K562 (cell line): ENCODE measurements around the gene IDH3G. TPM values are rescaled to one million over a fixed set of nuclear protein-coding genes. Genes with fewer than 3 reads are reported as not detected.

Experiments used
- CBFA2T3 ChIP-seq: fragments of 450-650 bp; IDR thresholded peaks from 2 replicates; pipeline ENCODE4 v1.6.1; 2017
- CBX2 ChIP-seq: fragments of 200-600 bp; sonication (generic); IDR thresholded peaks from one replicate; pipeline ENCODE4 v1.6.1; 2012; ENCODE audit warnings: mild to moderate bottlenecking, low read length, inconsistent platforms; ENCODE audit not compliant: insufficient read depth, poor library complexity, severe bottlenecking
- CREM ChIP-seq: IDR thresholded peaks from 2 replicates; pipeline ENCODE4 v1.6.1; 2014; ENCODE audit warnings: antibody characterized with exemption, low read depth
- DPF2 ChIP-seq: fragments of 450-650 bp; IDR thresholded peaks from 2 replicates; pipeline ENCODE4 v1.6.1; 2016
- FOXA1 ChIP-seq: fragments of 450-650 bp; IDR thresholded peaks from 2 replicates; pipeline ENCODE4 v1.6.1; 2016; ENCODE audit warnings: mild to moderate bottlenecking, borderline replicate concordance
- GABPB2 ChIP-seq: fragments of 250-450 bp; sonication (Bioruptor Pico); conservative IDR thresholded peaks from 2 replicates; pipeline ENCODE4 v1.5.1; 2021; ENCODE audit warnings: mild to moderate bottlenecking
- MTA1 ChIP-seq: fragments of 450-650 bp; IDR thresholded peaks from 2 replicates; pipeline ENCODE4 v1.6.1; 2017; ENCODE audit warnings: borderline replicate concordance
- RFX5 ChIP-seq: IDR thresholded peaks from 2 replicates; pipeline ENCODE4 v1.6.1; 2011; ENCODE audit warnings: low read depth, mild to moderate bottlenecking, improper control_type of control experiment, low read length
- TBL1XR1 ChIP-seq, 2 experiments: IDR thresholded peaks; 2 replicates each; pipeline ENCODE4 v1.6.1; 2012; ENCODE audit warnings: improper control_type of control experiment in 2 of 2, low read length in 2 of 2, mild to moderate bottlenecking in 1 of 2
- TCF7 ChIP-seq: sonication (generic); IDR thresholded peaks from 2 replicates; pipeline ENCODE4 v1.6.1; 2016; ENCODE audit warnings: antibody characterized with exemption, borderline replicate concordance
- ZNF146 ChIP-seq: IDR thresholded peaks from one replicate; pipeline ENCODE4 v1.6.1; 2018; ENCODE audit warnings: missing compliant biosample characterization; ENCODE audit not compliant: unreplicated experiment
- ZNF354B ChIP-seq: fragments of 250-450 bp; sonication (Bioruptor Pico); IDR thresholded peaks from 2 replicates; pipeline ENCODE4 v1.4.0; 2020
- polyA plus RNA-seq, 8 experiments: library from polyadenylated mRNA; depleted of rRNA in 4 of 8; stranded (reverse) in 5 of 8; unstranded in 3 of 8; fragments of >200 nt; fragmentation: Nextera tagmentation in 2 of 8; fragmentation: Illumina TruSeq in 1 of 8; extraction: Ambion mirVana in 2 of 8; extraction: Trizol in 1 of 8; gene quantifications; 2 replicates each; pipeline versions ENCODE4 v1.2.1 to v1.2.3, GENCODE V29; 2011 to 2014; ENCODE audit warnings: inconsistent platforms in 1 of 8, missing spikeins in 1 of 8
- total RNA-seq, 7 experiments: library from RNA; depleted of rRNA in 6 of 7; stranded (reverse); fragments of >200 nt in 6 of 7; fragmentation: Illumina TruSeq in 2 of 7; extraction: Trizol in 2 of 7; gene quantifications; 2 replicates each; pipeline versions ENCODE4 v1.2.1 to v1.2.3, GENCODE V29; 2011 to 2021; ENCODE audit warnings: low replicate concordance in 1 of 7
- TF ChIP-seq, protein P1 (sequence below): conservative IDR thresholded peaks from 2 replicates; pipeline ENCODE4 v1.6.1; 2011; ENCODE audit warnings: low read depth, mild to moderate bottlenecking, low read length; ENCODE audit not compliant: control insufficient read depth
- TF ChIP-seq, protein P2 (sequence below): fragments of 450-650 bp; conservative IDR thresholded peaks from 2 replicates; pipeline ENCODE4 v1.6.1; 2016; ENCODE audit warnings: missing genetic modification characterization, low read depth, mild to moderate bottlenecking, control low read depth, missing compliant biosample characterization
- TF ChIP-seq, protein P3 (sequence below): sonication (generic); formaldehyde crosslinking; IDR thresholded peaks from 2 replicates; pipeline ENCODE4 v1.8.1; 2022; ENCODE audit warnings: missing genetic modification reagents
- TF ChIP-seq, protein P4 (sequence below): fragments of 450-650 bp; IDR thresholded peaks from 2 replicates; pipeline ENCODE4 v1.6.1; 2016; ENCODE audit warnings: low read depth

Gene IDH3G
- total and polyA plus RNA-seq, 9 of the 15 experiments (the other 6 are each of a cell fraction or from before 2014, with no cell fraction given): 24.3 to 72.5 (median 37.9) TPM

DNA sequence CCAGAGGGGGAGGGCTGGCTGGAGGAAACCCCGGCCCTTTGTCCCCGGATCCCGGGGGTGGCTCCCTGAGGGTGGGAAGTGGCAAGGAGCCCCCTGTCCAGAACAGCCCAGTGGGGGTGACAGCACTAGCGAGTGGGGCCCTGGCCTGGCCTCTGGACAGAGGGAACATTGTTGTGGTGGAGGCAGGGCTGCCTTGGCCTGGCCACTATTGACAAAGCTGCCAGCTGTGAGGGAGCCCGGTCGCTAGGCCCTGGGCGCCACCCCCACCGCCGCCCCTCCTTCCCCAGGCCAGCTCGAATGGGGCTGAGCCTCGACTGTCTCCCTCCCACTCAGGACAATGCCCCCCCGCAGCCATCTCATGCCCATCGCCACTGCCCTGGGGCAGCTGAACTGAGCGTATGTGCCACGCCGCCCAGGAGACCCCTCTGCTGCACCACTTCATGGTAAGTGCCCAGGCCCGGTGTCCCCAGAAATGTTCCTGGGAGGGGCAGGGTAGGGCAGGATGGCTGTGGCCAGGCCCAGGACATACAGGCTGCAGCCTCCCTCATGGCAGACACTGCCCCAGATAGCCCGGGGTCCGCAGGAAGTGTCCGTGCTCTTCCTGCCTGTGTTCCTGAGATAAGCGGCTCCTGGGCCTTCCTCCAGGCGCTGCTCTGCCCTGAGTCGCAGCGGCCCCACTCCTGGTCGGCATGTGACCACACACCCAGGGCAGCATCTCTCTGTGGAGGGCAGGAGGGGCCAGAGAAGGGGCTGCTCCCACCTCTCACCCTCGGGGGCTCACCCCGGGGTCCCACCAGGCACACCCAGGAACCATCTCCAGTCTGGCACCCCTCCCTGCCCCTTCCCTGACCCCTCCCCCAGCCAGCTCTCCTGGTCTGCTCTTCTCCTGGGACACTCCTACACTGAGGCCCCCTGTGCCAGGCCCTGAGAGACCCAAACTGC is 28.8 kb downstream of the IDH3G start (continued):
- TF ChIP-seq, protein P1, sequence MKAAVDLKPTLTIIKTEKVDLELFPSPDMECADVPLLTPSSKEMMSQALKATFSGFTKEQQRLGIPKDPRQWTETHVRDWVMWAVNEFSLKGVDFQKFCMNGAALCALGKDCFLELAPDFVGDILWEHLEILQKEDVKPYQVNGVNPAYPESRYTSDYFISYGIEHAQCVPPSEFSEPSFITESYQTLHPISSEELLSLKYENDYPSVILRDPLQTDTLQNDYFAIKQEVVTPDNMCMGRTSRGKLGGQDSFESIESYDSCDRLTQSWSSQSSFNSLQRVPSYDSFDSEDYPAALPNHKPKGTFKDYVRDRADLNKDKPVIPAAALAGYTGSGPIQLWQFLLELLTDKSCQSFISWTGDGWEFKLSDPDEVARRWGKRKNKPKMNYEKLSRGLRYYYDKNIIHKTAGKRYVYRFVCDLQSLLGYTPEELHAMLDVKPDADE: peak; percentile 81
- TF ChIP-seq CBFA2T3: peak; percentile 94
- TF ChIP-seq ZNF146 (CRISPR knock-in tag): no peak
- peak; percentile 81 for TF ChIP-seq DPF2
- TF ChIP-seq ZNF354B (CRISPR knock-in tag): no peak
- TF ChIP-seq TCF7: no peak
- no peak for TF ChIP-seq GABPB2 (CRISPR knock-in tag)
- no peak for TF ChIP-seq CBX2
- TF ChIP-seq TBL1XR1 (IDR thresholded peaks at IDR 0.05; ENCODE audit: low read length in 2 of 2): 0 out of 4 replicates have a peak, but pooled peaks of 1 of the 2 experiments have one; percentile 33
- TF ChIP-seq MTA1: no peak
- TF ChIP-seq, protein P2, sequence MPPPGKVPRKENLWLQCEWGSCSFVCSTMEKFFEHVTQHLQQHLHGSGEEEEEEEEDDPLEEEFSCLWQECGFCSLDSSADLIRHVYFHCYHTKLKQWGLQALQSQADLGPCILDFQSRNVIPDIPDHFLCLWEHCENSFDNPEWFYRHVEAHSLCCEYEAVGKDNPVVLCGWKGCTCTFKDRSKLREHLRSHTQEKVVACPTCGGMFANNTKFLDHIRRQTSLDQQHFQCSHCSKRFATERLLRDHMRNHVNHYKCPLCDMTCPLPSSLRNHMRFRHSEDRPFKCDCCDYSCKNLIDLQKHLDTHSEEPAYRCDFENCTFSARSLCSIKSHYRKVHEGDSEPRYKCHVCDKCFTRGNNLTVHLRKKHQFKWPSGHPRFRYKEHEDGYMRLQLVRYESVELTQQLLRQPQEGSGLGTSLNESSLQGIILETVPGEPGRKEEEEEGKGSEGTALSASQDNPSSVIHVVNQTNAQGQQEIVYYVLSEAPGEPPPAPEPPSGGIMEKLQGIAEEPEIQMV (tag): no peak
- TF ChIP-seq CREM: peak; percentile 53
- TF ChIP-seq RFX5: no peak
- TF ChIP-seq, protein P3, sequence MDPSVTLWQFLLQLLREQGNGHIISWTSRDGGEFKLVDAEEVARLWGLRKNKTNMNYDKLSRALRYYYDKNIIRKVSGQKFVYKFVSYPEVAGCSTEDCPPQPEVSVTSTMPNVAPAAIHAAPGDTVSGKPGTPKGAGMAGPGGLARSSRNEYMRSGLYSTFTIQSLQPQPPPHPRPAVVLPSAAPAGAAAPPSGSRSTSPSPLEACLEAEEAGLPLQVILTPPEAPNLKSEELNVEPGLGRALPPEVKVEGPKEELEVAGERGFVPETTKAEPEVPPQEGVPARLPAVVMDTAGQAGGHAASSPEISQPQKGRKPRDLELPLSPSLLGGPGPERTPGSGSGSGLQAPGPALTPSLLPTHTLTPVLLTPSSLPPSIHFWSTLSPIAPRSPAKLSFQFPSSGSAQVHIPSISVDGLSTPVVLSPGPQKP (CRISPR knock-in tag): no peak
- TF ChIP-seq FOXA1: no peak
- TF ChIP-seq, protein P4, sequence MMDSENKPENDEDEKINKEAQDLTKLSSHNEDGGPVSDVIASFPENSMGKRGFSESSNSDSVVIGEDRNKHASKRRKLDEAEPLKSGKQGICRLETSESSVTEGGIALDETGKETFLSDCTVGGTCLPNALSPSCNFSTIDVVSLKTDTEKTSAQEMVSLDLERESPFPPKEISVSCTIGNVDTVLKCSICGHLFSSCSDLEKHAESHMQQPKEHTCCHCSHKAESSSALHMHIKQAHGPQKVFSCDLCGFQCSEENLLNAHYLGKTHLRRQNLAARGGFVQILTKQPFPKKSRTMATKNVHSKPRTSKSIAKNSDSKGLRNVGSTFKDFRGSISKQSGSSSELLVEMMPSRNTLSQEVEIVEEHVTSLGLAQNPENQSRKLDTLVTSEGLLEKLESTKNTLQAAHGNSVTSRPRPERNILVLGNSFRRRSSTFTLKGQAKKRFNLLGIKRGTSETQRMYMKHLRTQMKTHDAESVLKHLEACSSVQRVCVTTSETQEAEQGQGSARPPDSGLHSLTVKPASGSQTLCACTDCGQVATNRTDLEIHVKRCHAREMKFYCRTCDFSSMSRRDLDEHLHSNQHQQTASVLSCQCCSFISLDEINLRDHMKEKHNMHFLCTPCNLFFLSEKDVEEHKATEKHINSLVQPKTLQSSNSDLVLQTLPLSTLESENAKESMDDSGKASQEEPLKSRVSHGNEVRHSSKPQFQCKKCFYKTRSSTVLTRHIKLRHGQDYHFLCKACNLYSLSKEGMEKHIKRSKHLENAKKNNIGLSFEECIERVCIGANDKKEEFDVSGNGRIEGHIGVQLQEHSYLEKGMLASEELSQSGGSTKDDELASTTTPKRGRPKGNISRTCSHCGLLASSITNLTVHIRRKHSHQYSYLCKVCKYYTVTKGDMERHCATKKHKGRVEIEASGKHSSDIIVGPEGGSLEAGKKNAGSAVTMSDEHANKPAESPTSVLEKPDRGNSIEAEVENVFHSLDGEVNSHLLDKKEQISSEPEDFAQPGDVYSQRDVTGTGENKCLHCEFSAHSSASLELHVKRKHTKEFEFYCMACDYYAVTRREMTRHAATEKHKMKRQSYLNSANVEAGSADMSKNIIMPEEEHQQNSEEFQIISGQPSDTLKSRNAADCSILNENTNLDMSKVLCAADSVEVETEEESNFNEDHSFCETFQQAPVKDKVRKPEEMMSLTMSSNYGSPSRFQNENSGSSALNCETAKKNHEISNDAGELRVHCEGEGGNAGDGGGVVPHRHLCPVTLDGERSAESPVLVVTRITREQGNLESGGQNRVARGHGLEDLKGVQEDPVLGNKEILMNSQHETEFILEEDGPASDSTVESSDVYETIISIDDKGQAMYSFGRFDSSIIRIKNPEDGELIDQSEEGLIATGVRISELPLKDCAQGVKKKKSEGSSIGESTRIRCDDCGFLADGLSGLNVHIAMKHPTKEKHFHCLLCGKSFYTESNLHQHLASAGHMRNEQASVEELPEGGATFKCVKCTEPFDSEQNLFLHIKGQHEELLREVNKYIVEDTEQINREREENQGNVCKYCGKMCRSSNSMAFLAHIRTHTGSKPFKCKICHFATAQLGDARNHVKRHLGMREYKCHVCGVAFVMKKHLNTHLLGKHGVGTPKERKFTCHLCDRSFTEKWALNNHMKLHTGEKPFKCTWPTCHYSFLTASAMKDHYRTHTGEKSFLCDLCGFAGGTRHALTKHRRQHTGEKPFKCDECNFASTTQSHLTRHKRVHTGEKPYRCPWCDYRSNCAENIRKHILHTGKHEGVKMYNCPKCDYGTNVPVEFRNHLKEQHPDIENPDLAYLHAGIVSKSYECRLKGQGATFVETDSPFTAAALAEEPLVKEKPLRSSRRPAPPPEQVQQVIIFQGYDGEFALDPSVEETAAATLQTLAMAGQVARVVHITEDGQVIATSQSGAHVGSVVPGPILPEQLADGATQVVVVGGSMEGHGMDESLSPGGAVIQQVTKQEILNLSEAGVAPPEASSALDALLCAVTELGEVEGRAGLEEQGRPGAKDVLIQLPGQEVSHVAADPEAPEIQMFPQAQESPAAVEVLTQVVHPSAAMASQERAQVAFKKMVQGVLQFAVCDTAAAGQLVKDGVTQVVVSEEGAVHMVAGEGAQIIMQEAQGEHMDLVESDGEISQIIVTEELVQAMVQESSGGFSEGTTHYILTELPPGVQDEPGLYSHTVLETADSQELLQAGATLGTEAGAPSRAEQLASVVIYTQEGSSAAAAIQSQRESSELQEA: no peak
